Peyer's patch (tissue), 4 donors: ENCODE measurements around the gene ZNF502.

ENCODE experiments used
- CTCF ChIP-seq, 6 experiments: fragments of 450-650 bp in 4 of 6; fragments of 200-600 bp in 2 of 6; sonication (generic) in 1 of 6; IDR thresholded peaks; one replicate each; pipeline ENCODE4 v1.5.1; 2017 to 2019; ENCODE audit warnings: antibody characterized with exemption in 6 of 6, mild to moderate bottlenecking in 3 of 6, moderate library complexity in 1 of 6
- POLR2A ChIP-seq, 2 donors: fragments of 450-650 bp; IDR thresholded peaks; one replicate each; pipeline ENCODE4 v1.5.1; 2017; ENCODE audit warnings: antibody characterized with exemption in 2 of 2, mild to moderate bottlenecking in 2 of 2, moderate library complexity in 2 of 2

- TF ChIP-seq CTCF (IDR thresholded peaks at IDR 0.05) (no peak), POLR2A (IDR thresholded peaks at IDR 0.05) (no peak)
Observed at GRCh38 chr3:44680921-44681455, 31.5 kb upstream of the ZNF502 start.
